HL-60 (cell line): Measurements from ENCODE around the gene HNRNPA3.
"Not testable (repeated sequence)": the region's sequence is repeated elsewhere in the genome, so short reads cannot be mapped to it uniquely, and the experiment has no call there.

Experiments used
- DNase-seq, 2 experiments: peaks; one replicate each; pipeline ENCODE4 v3.0.0-alpha.2; 2010 to 2020; ENCODE audit warnings: low read depth in 1 of 2, low spot score in 1 of 2
- H3K27ac ChIP-seq: fragments of 250-450 bp; sonication (Bioruptor Pico); replicated peaks from 2 replicates; pipeline ENCODE4 v1.5.1; 2020; ENCODE audit warnings: mild to moderate bottlenecking, moderate library complexity
- H3K27me3 ChIP-seq: fragments of 250-450 bp; sonication (Bioruptor Pico); 2 replicates; pipeline ENCODE4 v1.5.1; 2021; ENCODE audit warnings: mild to moderate bottlenecking, moderate library complexity; ENCODE audit not compliant: insufficient read depth, poor library complexity, severe bottlenecking
- H3K4me3 ChIP-seq: replicated peaks from 2 replicates; pipeline ENCODE4 v1.5.1; 2011; ENCODE audit warnings: mild to moderate bottlenecking, control low read depth, low read length; ENCODE audit not compliant: insufficient read depth
- GABPA ChIP-seq: IDR thresholded peaks from 2 replicates; pipeline ENCODE4 v1.6.1; 2012; ENCODE audit warnings: low read depth
- POLR2AphosphoS5 ChIP-seq: IDR thresholded peaks from 2 replicates; pipeline ENCODE4 v1.6.1; 2012; ENCODE audit warnings: low read depth
- SPI1 ChIP-seq: IDR thresholded peaks from 2 replicates; pipeline ENCODE4 v1.6.1; 2012; ENCODE audit warnings: low read depth, mild to moderate bottlenecking, borderline replicate concordance
- TF ChIP-seq, protein P1 (sequence below): IDR thresholded peaks from 2 replicates; pipeline ENCODE4 v1.6.1; 2012; ENCODE audit warnings: low read depth; ENCODE audit not compliant: insufficient replicate concordance
- TF ChIP-seq, protein P2 (sequence below): IDR thresholded peaks from one replicate; pipeline ENCODE4 v1.5.1; 2011; ENCODE audit warnings: low read length, control low read depth, inconsistent platforms; ENCODE audit not compliant: insufficient read depth

Gene HNRNPA3

DNA sequence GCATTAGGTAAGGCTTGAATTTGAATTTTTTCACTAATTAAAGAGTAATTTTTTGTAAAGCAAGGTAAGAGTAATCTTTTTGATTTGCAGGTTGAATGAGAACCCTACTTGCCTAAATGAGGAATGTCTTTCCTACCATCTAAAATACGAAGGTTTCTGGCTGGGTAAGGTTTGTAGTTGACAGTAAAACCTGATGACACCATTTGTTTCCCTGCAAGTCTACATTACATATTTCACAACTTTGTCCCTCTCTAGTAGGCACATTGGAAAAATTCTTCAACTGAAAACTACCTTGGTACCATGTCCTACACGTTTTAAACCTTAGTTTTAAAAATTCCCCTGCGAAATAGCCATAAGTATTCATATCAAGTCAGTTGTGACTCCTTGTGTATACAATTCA is 9.4 kb downstream of the HNRNPA3 start:
- DNase-seq: no peak
- H3K4me3 ChIP-seq: no peak overlapping the region
- TF ChIP-seq GABPA (no peak), POLR2AphosphoS5 (no peak), SPI1 (no peak)
- TF ChIP-seq, protein P1, sequence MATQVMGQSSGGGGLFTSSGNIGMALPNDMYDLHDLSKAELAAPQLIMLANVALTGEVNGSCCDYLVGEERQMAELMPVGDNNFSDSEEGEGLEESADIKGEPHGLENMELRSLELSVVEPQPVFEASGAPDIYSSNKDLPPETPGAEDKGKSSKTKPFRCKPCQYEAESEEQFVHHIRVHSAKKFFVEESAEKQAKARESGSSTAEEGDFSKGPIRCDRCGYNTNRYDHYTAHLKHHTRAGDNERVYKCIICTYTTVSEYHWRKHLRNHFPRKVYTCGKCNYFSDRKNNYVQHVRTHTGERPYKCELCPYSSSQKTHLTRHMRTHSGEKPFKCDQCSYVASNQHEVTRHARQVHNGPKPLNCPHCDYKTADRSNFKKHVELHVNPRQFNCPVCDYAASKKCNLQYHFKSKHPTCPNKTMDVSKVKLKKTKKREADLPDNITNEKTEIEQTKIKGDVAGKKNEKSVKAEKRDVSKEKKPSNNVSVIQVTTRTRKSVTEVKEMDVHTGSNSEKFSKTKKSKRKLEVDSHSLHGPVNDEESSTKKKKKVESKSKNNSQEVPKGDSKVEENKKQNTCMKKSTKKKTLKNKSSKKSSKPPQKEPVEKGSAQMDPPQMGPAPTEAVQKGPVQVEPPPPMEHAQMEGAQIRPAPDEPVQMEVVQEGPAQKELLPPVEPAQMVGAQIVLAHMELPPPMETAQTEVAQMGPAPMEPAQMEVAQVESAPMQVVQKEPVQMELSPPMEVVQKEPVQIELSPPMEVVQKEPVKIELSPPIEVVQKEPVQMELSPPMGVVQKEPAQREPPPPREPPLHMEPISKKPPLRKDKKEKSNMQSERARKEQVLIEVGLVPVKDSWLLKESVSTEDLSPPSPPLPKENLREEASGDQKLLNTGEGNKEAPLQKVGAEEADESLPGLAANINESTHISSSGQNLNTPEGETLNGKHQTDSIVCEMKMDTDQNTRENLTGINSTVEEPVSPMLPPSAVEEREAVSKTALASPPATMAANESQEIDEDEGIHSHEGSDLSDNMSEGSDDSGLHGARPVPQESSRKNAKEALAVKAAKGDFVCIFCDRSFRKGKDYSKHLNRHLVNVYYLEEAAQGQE: no peak
- TF ChIP-seq, protein P2, sequence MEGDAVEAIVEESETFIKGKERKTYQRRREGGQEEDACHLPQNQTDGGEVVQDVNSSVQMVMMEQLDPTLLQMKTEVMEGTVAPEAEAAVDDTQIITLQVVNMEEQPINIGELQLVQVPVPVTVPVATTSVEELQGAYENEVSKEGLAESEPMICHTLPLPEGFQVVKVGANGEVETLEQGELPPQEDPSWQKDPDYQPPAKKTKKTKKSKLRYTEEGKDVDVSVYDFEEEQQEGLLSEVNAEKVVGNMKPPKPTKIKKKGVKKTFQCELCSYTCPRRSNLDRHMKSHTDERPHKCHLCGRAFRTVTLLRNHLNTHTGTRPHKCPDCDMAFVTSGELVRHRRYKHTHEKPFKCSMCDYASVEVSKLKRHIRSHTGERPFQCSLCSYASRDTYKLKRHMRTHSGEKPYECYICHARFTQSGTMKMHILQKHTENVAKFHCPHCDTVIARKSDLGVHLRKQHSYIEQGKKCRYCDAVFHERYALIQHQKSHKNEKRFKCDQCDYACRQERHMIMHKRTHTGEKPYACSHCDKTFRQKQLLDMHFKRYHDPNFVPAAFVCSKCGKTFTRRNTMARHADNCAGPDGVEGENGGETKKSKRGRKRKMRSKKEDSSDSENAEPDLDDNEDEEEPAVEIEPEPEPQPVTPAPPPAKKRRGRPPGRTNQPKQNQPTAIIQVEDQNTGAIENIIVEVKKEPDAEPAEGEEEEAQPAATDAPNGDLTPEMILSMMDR: no peak
- H3K27me3 ChIP-seq: no peaks in the 10 kb centered on the region
- H3K27ac ChIP-seq: no peak overlapping the region

DNA sequence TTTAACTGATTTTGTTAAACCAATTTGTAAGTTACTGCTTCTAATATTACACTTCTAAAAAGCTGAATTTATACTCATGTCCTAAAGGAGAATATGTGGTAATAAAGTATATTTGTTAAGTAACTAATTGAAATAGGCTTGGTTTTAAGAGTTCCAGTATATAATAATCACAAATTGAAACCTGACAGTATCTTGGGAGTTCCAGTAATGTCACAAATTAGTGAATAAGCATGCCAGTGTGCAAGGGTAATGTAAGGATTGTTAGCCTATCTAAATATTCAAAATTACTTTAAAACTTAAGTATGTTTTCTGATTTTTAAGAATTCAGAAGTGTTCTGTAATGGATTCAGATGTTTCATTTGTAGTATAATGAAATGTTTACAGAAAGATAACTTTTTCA is 10.8 kb downstream of the HNRNPA3 start:
- not testable (repeated sequence) for H3K27me3 ChIP-seq, DNase-seq, H3K27ac ChIP-seq, H3K4me3 ChIP-seq

DNA sequence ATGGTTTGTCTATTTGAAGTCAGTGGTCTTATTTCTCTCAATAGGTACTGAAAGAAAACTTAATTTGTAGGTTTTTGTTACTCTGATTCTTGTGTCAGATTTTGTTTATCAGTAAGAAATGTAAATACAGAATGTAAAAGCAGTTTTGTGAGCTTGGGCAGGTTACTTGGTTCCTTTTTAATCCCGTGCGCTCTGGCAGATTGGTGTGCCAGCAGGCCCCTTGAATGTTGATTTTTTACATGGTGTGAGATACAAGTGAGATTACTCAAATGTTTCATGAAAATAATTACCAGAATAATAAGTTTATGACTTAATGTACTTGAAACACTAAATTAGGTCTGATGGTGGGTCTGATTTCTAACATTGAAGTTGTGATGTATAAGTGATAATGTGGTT is 13.4 kb downstream of the HNRNPA3 start:
- Histone ChIP-seq H3K27me3 (no peaks in the 10 kb centered on the region), H3K27ac (no peak overlapping the region), H3K4me3 (no peak overlapping the region)
- TF ChIP-seq, protein P1: no peak
- TF ChIP-seq GABPA: no peak
- TF ChIP-seq SPI1: no peak
- TF ChIP-seq, protein P2: no peak
- no peak for TF ChIP-seq POLR2AphosphoS5
- no peak for DNase-seq

DNA sequence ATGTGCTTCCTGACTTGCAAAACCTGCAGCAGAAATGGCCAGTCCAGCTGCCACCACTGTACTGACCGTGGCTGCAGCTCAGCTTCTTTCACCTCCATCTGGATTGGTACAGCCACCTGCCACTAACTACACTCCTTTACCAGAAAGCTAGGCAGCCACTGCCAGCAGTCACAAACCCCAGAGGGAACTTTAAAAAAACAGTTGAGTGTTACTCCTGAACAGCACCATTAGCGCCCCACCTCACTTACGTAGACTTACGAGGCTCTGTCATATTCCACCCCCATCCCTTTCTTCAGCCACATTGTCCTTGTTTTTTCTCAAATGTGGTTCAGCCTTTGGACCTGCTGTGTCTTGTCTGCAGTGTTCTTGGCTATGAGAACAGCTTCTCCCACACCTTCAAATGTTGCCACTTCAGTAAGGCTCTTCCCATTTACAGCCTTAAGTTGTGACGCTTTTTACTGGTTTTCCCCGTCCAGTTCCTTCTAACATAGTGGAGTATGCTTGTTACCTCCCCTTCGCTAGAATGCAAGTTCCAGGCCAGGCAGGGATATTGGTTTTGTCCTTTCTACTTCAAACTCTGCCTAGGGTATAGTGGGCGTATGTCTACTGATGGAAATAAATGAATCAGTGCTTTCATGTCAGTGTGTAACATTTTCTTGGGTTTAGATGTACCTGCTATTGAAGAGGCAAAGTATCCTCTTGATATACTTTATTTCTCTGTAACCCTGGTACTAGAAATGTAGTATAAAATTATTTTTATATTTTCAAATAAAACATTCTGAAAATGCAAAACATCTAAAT is 17.0 kb downstream of the HNRNPA3 start:
- TF ChIP-seq, protein P1: no peak
- peak; percentile 61; the same call in 1 of the 2 replicates for TF ChIP-seq POLR2AphosphoS5
- no peak overlapping the region for H3K4me3 ChIP-seq
- no peak for DNase-seq
- H3K27me3 ChIP-seq: no peaks in the 10 kb centered on the region
- H3K27ac ChIP-seq: no peak overlapping the region
